H9 (cell line): ENCODE results near the gene AHNAK2. TPM values are rescaled to one million over a fixed set of nuclear protein-coding genes. Genes with fewer than 3 reads are reported as not detected.
A peak's percentile ranks its signal among the peaks of the same experiment; 100 is the strongest.

Experiments
- DNase-seq: peaks from one replicate; pipeline ENCODE4 v3.0.0-alpha.2; 2017
- H2AFZ ChIP-seq: one replicate; pipeline ENCODE4 v1.6.1; 2013; ENCODE audit warnings: mild to moderate bottlenecking, low read length, control low read depth, moderate library complexity
- H2AK5ac ChIP-seq: 2 replicates; pipeline ENCODE4 v1.6.1; 2013; ENCODE audit warnings: low read length, control low read depth, mixed read lengths; ENCODE audit not compliant: insufficient read length
- H2BK120ac ChIP-seq: one replicate; pipeline ENCODE4 v1.6.1; 2013; ENCODE audit warnings: low read depth, mild to moderate bottlenecking, low read length, control low read depth, inconsistent platforms; ENCODE audit not compliant: poor library complexity, severe bottlenecking
- H2BK12ac ChIP-seq: 2 replicates; pipeline ENCODE4 v1.6.1; 2013; ENCODE audit warnings: low read length, control low read depth, mixed read lengths, low read depth; ENCODE audit not compliant: insufficient read length
- H2BK15ac ChIP-seq: 2 replicates; pipeline ENCODE4 v1.6.1; 2013; ENCODE audit warnings: low read depth, low read length, control low read depth
- H2BK20ac ChIP-seq: one replicate; pipeline ENCODE4 v1.6.1; 2013; ENCODE audit warnings: low read depth, mild to moderate bottlenecking, low read length, control low read depth, inconsistent platforms; ENCODE audit not compliant: poor library complexity, severe bottlenecking
- H2BK5ac ChIP-seq: 2 replicates; pipeline ENCODE4 v1.6.1; 2013; ENCODE audit warnings: low read length, control low read depth, mixed read lengths; ENCODE audit not compliant: insufficient read length
- H3K14ac ChIP-seq: 2 replicates; pipeline ENCODE4 v1.6.1; 2013; ENCODE audit warnings: low read length, control low read depth; ENCODE audit not compliant: insufficient read depth
- H3K18ac ChIP-seq: 2 replicates; pipeline ENCODE4 v1.6.1; 2013; ENCODE audit warnings: low read depth, mild to moderate bottlenecking, mixed read lengths, low read length, control low read depth; ENCODE audit not compliant: insufficient read length
- H3K23ac ChIP-seq: 2 replicates; pipeline ENCODE4 v1.6.1; 2013; ENCODE audit warnings: low read length, control low read depth, mixed read lengths, low read depth; ENCODE audit not compliant: insufficient read length
- H3K23me2 ChIP-seq: 2 replicates; pipeline ENCODE4 v1.6.1; 2013; ENCODE audit warnings: low read depth, mild to moderate bottlenecking, mixed read lengths, low read length, control low read depth; ENCODE audit not compliant: insufficient read length, poor library complexity, severe bottlenecking
- H3K27ac ChIP-seq: 2 replicates; pipeline ENCODE4 v1.5.1; 2013; ENCODE audit warnings: low read length, control low read depth, mixed read lengths, low read depth; ENCODE audit not compliant: insufficient read length
- H3K27me3 ChIP-seq: 2 replicates; pipeline ENCODE4 v1.6.1; 2013; ENCODE audit warnings: low read length, control low read depth, inconsistent platforms; ENCODE audit not compliant: insufficient read depth
- H3K4ac ChIP-seq: 2 replicates; pipeline ENCODE4 v1.6.1; 2013; ENCODE audit warnings: low read depth, mild to moderate bottlenecking, control low read depth, inconsistent platforms, low read length, moderate library complexity
- H3K4me1 ChIP-seq: 2 replicates; pipeline ENCODE4 v1.6.1; 2013; ENCODE audit warnings: low read length, control low read depth, inconsistent platforms; ENCODE audit not compliant: insufficient read depth
- H3K4me2 ChIP-seq: 2 replicates; pipeline ENCODE4 v1.6.1; 2013; ENCODE audit warnings: low read length, control low read depth, mixed read lengths; ENCODE audit not compliant: insufficient read length, insufficient read depth
- H3K56ac ChIP-seq: 2 replicates; pipeline ENCODE4 v1.6.1; 2013; ENCODE audit warnings: low read depth, mild to moderate bottlenecking, mixed read lengths, low read length, control low read depth; ENCODE audit not compliant: insufficient read length
- H3K79me1 ChIP-seq: 2 replicates; pipeline ENCODE4 v1.6.1; 2013; ENCODE audit warnings: low read depth, mild to moderate bottlenecking, moderate library complexity, low read length, control low read depth, inconsistent platforms; ENCODE audit not compliant: insufficient read depth, poor library complexity, severe bottlenecking
- H3K79me2 ChIP-seq: 2 replicates; pipeline ENCODE4 v1.6.1; 2013; ENCODE audit warnings: low read length, control low read depth, inconsistent platforms; ENCODE audit not compliant: insufficient read depth
- H3K9ac ChIP-seq: 2 replicates; pipeline ENCODE4 v1.6.1; 2013; ENCODE audit warnings: low read length, control low read depth, mixed read lengths; ENCODE audit not compliant: insufficient read length; ENCODE audit errors: extremely low read depth
- H3K9me3 ChIP-seq: one replicate; pipeline ENCODE4 v1.6.1; 2013; ENCODE audit warnings: low read depth, low read length, inconsistent platforms; ENCODE audit not compliant: control insufficient read depth
- H3T11ph ChIP-seq: one replicate; pipeline ENCODE4 v1.6.1; 2013; ENCODE audit warnings: mild to moderate bottlenecking, low read length, control low read depth, inconsistent platforms
- H4K20me1 ChIP-seq: one replicate; pipeline ENCODE4 v1.6.1; 2013; ENCODE audit not compliant: control insufficient read depth, insufficient read length, insufficient read depth
- H4K5ac ChIP-seq: 2 replicates; pipeline ENCODE4 v1.6.1; 2013; ENCODE audit warnings: low read depth, mild to moderate bottlenecking, mixed read lengths, low read length, control low read depth; ENCODE audit not compliant: insufficient read length
- H4K8ac ChIP-seq: replicated peaks from 2 replicates; pipeline ENCODE4 v1.6.1; 2013; ENCODE audit warnings: low read length, control low read depth, mixed read lengths, low read depth; ENCODE audit not compliant: insufficient read length
- H4K91ac ChIP-seq: 2 replicates; pipeline ENCODE4 v1.6.1; 2013; ENCODE audit warnings: low read depth, mild to moderate bottlenecking, moderate library complexity, mixed read lengths, low read length, control low read depth; ENCODE audit not compliant: insufficient read length
- H3K27ac Mint-ChIP-seq, 3 experiments: 2 replicates in 2 of 3; 3 replicates in 1 of 3; pipeline ENCODE4 v1.8.0; 2020 to 2021; ENCODE audit warnings: mixed read lengths in 3 of 3, mild to moderate bottlenecking in 1 of 3, moderate library complexity in 1 of 3
- H3K27me3 Mint-ChIP-seq: 2 replicates; pipeline ENCODE4 v1.8.0; 2021; ENCODE audit warnings: low read depth, mild to moderate bottlenecking, moderate library complexity, mixed read lengths
- H3K36me3 Mint-ChIP-seq, 3 experiments: 2 replicates in 2 of 3; 3 replicates in 1 of 3; pipeline ENCODE4 v1.8.0; 2020 to 2021; ENCODE audit warnings: low read depth in 3 of 3, mixed read lengths in 3 of 3; ENCODE audit not compliant: insufficient read depth in 1 of 3
- H3K4me1 Mint-ChIP-seq, 2 experiments: 2 replicates each; pipeline ENCODE4 v1.8.0; 2020; ENCODE audit warnings: mixed read lengths in 2 of 2
- H3K4me3 Mint-ChIP-seq, 2 experiments: 2 replicates in 1 of 2; 3 replicates in 1 of 2; pipeline ENCODE4 v1.8.0; 2020 to 2021; ENCODE audit warnings: mild to moderate bottlenecking in 2 of 2, mixed read lengths in 2 of 2, moderate library complexity in 1 of 2
- H3K9me3 Mint-ChIP-seq, 2 experiments: 2 replicates in 1 of 2; 3 replicates in 1 of 2; pipeline ENCODE4 v1.8.0; 2020; ENCODE audit warnings: mild to moderate bottlenecking in 2 of 2, mixed read lengths in 2 of 2, moderate library complexity in 1 of 2
- CTCF ChIP-seq: fragments of 200-600 bp; sonication (generic); conservative IDR thresholded peaks from 3 replicates; pipeline ENCODE4 v1.8.0; 2021; ENCODE audit warnings: antibody characterized with exemption, mild to moderate bottlenecking
- WGBS: extraction: QIAGEN DNeasy Blood & Tissue Kit; methylation state at CpG from one replicate; pipeline ENCODE4 v1.1.7; 2013; ENCODE audit warnings: missing lambda C conversion rate, low lambda C conversion rate, mixed read lengths; ENCODE audit not compliant: insufficient read length; ENCODE audit errors: extremely low coverage; 5-methylcytosine and 5-hydroxymethylcytosine counted together
- total RNA-seq: library from RNA; stranded (reverse); gene quantifications from 2 replicates; pipeline ENCODE4 v1.2.1, GENCODE V29; 2021

AHNAK2 gene
- total RNA-seq, 1 experiment from 2014 or later: 2.8 TPM

DNA sequence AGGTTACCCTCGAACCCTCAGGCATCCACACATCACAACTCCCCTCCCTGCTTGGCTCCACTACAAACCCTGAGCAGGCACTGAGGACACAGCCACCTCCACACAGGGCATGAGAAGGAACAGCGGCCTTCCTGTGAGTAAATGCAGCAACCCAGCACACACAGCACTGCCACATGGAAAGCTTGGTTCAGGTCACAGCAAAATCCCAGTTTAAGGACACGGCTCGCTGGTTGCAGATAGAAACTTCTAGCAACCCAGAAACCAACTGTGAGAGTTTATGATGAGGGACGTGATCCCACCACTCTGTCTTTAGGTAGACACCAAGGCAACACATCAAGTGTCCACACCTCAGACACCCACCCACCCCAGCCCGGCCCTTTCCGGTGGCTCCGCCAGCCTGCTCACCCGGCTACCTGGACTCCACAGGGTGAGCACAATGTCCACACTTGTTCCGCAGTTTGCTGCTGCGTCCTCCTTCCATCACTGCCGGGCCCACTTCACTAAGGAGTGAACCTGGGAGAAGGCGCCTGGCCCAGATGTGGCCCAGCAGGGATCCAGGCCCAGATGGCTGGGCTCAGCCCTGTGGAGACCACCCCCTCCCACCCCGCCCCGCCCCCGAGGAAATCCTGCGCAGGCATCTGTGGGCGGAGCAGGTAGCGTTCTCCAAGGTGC is 29.6 kb upstream of the AHNAK2 start:
- no peaks in the 10 kb centered on the region for H3K9me3 ChIP-seq
- H4K20me1 ChIP-seq: no peaks in the 10 kb centered on the region
- H2BK15ac ChIP-seq: no peak overlapping the region
- H3K79me1 ChIP-seq: peaks cover 10% of the 10 kb centered on the region
- no peak for DNase-seq
- Mint-ChIP-seq H3K27ac (0 out of 7 replicates have a peak overlapping the region, but pooled peaks of 1 of the 3 experiments have one; percentile 66), H3K36me3 (peaks cover 17 to 52% (median 43%) of the 10 kb centered on the region in 3 experiments; a peak in 6 of 7 replicates), H3K4me1 (peaks cover 0 to 4% of the 10 kb centered on the region in 2 experiments; a peak in 1 of 4 replicates), H3K9me3 (no peaks in the 10 kb centered on the region), H3K4me3 (no peak overlapping the region), H3K27me3 (no peaks in the 10 kb centered on the region)
- H4K5ac ChIP-seq: no peak overlapping the region
- H3K27ac ChIP-seq: no peak overlapping the region
- no peaks in the 10 kb centered on the region for H3K27me3 ChIP-seq
- no peak for TF ChIP-seq CTCF
- H2BK5ac ChIP-seq: no peak overlapping the region
- H2BK12ac ChIP-seq: no peak overlapping the region
- H3K23ac ChIP-seq: no peak overlapping the region
- H3K4me2 ChIP-seq: no peak overlapping the region
- H2AK5ac ChIP-seq: no peak overlapping the region
- no peak overlapping the region for H2BK20ac ChIP-seq
- H3T11ph ChIP-seq: no peak overlapping the region
- no peak overlapping the region for H3K9ac ChIP-seq
- no peak overlapping the region for H4K91ac ChIP-seq
- H3K14ac ChIP-seq: no peak overlapping the region
- H2BK120ac ChIP-seq: no peak overlapping the region
- no CpG with 5 or more reads among the region's 19 CpGs for WGBS
- H3K23me2 ChIP-seq: no peaks in the 10 kb centered on the region
- no peak overlapping the region for H4K8ac ChIP-seq
- peaks cover 6% of the 10 kb centered on the region; the same call in 1 of the 2 replicates for H3K79me2 ChIP-seq
- no peak overlapping the region for H3K4ac ChIP-seq
- H3K4me1 ChIP-seq: no peaks in the 10 kb centered on the region
- H3K56ac ChIP-seq: no peak overlapping the region
- H2AFZ ChIP-seq: no peak overlapping the region
- H3K18ac ChIP-seq: no peak overlapping the region
